GM12873 (cell line): ENCODE results near the gene PEMT.

Experiments used
- CTCF ChIP-seq: IDR thresholded peaks from 2 replicates; pipeline ENCODE4 v1.5.1; 2012; ENCODE audit warnings: low read depth, mild to moderate bottlenecking, moderate library complexity, low read length, control low read depth; ENCODE audit not compliant: insufficient read depth; ENCODE audit errors: missing control alignments

Gene PEMT

GRCh38 chr17:17533901-17534441 is 57.5 kb downstream of the PEMT start:
- TF ChIP-seq CTCF: no peak

GRCh38 chr17:17532991-17533390 is 58.5 kb downstream of the PEMT start:
- no peak for TF ChIP-seq CTCF

- no peak for TF ChIP-seq CTCF
These were observed 60.4 kb downstream of the PEMT start for GRCh38 chr17:17531156-17531555.

GRCh38 chr17:17528696-17529652 is 62.5 kb downstream of the PEMT start:
- no peak for TF ChIP-seq CTCF

GRCh38 chr17:17527956-17528500 is 63.5 kb downstream of the PEMT start:
- TF ChIP-seq CTCF: no peak

- TF ChIP-seq CTCF: no peak
These were observed 64.0 kb downstream of the PEMT start for GRCh38 chr17:17527534-17527933.

- TF ChIP-seq CTCF: no peak
These were observed 65.1 kb downstream of the PEMT start for GRCh38 chr17:17526369-17526768.
